EL (cell line): ENCODE data around the gene CD8A.

Experiments
- DNase-seq: peaks from one replicate; pipeline ENCODE4 v3.0.0-alpha.2; 2016

The CD8A gene

GRCh38 chr2:86808315-86809161 lies 17.8 kb upstream of the CD8A start:
- peak; percentile 75 for DNase-seq

- peak; percentile 24 for DNase-seq
Observed at GRCh38 chr2:86807468-86808275, 17.0 kb upstream of the CD8A start.

- no peak for DNase-seq
Observed at GRCh38 chr2:86807133-86807467, 16.4 kb upstream of the CD8A start.

- DNase-seq, result no peak
Observed at GRCh38 chr2:86806059-86806857, 15.5 kb upstream of the CD8A start.

GRCh38 chr2:86800856-86801567 lies 10.3 kb upstream of the CD8A start:
- no peak for DNase-seq

GRCh38 chr2:86794861-86795260 lies 4.1 kb upstream of the CD8A start:
- DNase-seq, result no peak

GRCh38 chr2:86793752-86794151 lies 3.0 kb upstream of the CD8A start:
- no peak for DNase-seq

- DNase-seq, result no peak
Observed at GRCh38 chr2:86791573-86791972, 860 bp upstream of the CD8A start.

GRCh38 chr2:86790134-86790675 lies 508 bp downstream of the CD8A start:
- no peak for DNase-seq

GRCh38 chr2:86789687-86790133 lies 1.0 kb downstream of the CD8A start:
- DNase-seq, result no peak

GRCh38 chr2:86788881-86789686 lies 1.6 kb downstream of the CD8A start:
- peak; percentile 20 for DNase-seq

GRCh38 chr2:86788165-86788564 lies 2.5 kb downstream of the CD8A start:
- DNase-seq, result no peak

GRCh38 chr2:86787736-86788135 lies 3.0 kb downstream of the CD8A start:
- DNase-seq, result no peak

- DNase-seq, result no peak
Observed at GRCh38 chr2:86786001-86786536, 4.6 kb downstream of the CD8A start.

- DNase-seq, result no peak
Observed at GRCh38 chr2:86785456-86785855, 5.3 kb downstream of the CD8A start.

- no peak for DNase-seq
Observed at GRCh38 chr2:86783615-86784339, 6.9 kb downstream of the CD8A start.

GRCh38 chr2:86782748-86783147 lies 8.0 kb downstream of the CD8A start:
- DNase-seq, result no peak

GRCh38 chr2:86781363-86781762 lies 9.3 kb downstream of the CD8A start:
- no peak for DNase-seq

- DNase-seq, result no peak
Observed at GRCh38 chr2:86779971-86780370, 10.7 kb downstream of the CD8A start.

- DNase-seq, result no peak
Observed at GRCh38 chr2:86778957-86779356, 11.8 kb downstream of the CD8A start.
